ENCODE data around the gene GNAI2.

Gene GNAI2

GRCh38 chr3:50300681-50301254 is 64.8 kb downstream of the GNAI2 start:
- no peak for DNase-seq

- no peak for DNase-seq
Measured at GRCh38 chr3:50302095-50303012, 66.3 kb downstream of the GNAI2 start.

- no peak for DNase-seq
Measured at GRCh38 chr3:50303013-50303815, 67.2 kb downstream of the GNAI2 start, which contains the start of gene HYAL1. HYAL1 (minus strand) TSS chr3:50303574; CDS start chr3:50302956, 618 bp downstream.

- no peak for DNase-seq
Measured at GRCh38 chr3:50304601-50305000, 68.6 kb downstream of the GNAI2 start.
